Measurements from ENCODE around the gene FAM227B.

Gene FAM227B

DNA sequence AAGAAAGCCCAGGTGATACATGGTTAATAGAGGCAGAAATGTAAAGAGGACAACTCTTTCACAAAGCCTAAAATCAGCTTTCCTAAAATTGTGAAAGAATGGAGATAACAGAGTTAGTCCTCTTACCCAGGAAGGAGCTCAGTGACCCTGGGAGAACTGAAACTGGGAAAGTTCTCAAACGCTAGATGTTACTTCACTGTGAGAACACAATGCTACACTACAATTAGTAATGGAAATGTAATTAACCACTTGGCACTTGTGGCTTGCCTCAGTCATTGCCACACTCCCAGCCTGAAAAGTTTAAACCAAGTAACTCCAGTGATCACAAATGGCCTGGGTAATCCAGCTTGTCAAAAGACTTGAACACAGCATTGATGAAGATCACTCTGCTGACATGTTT is 300.3 kb downstream of the FAM227B start:
- Histone ChIP-seq H3K4me1 (ENCODE audit: insufficient read depth, low read length) (peaks cover 23% of the 10 kb centered on the region), H3K9me3 (ENCODE audit: control insufficient read depth, insufficient read depth, low read length) (no peaks in the 10 kb centered on the region), H3K36me3 (ENCODE audit: insufficient read depth, low read length) (no peaks in the 10 kb centered on the region; the same call in 1 of the 2 replicates), H3K9ac (ENCODE audit: low read depth, low read length) (no peak overlapping the region)

DNA sequence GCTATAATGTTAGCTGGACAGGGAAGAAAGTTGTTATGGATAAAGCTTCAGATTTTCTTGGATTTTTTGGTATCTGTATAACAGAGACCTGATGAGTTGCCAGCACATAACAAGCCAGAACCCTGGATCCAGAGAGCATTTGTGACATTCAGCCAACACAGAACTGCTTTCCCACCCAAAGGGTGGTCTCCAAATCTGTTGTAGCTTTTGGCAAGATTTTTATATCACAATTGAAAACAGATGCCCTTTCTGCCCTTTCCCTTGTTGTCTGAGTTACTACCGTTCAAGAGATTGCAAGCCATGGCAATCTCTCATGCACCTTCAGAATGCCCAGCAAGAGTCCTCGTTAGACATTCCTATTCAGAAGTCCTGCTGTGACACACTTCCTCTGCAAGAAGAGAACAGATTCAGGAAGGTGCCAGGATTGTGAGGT is 305.2 kb downstream of the FAM227B start:
- Histone ChIP-seq H3K9ac (ENCODE audit: low read depth, low read length) (no peak overlapping the region), H3K36me3 (ENCODE audit: insufficient read depth, low read length) (no peaks in the 10 kb centered on the region; the same call in 1 of the 2 replicates), H3K4me1 (ENCODE audit: insufficient read depth, low read length) (peaks cover 16% of the 10 kb centered on the region), H3K9me3 (ENCODE audit: control insufficient read depth, insufficient read depth, low read length) (no peaks in the 10 kb centered on the region)

DNA sequence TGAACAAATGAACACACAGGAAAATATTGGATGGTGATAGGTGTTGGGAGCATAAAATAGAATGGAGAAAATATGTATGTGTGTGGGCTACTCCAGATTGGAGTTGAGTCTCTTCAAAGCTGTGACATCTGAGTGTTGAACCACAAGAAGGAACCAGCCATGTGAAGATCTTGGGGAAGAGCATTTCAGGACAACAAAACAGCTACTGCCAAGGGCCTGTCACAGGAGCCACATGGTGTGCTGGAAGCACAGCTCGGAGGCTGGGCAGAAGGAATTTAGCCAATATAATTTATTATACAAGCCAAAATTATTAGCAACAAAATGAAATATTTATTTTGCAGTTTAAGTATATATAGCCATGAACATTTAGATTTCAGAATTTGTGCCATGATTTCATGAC is 305.9 kb downstream of the FAM227B start:
- Histone ChIP-seq H3K4me1 (ENCODE audit: insufficient read depth, low read length) (peaks cover 16% of the 10 kb centered on the region), H3K9me3 (ENCODE audit: control insufficient read depth, insufficient read depth, low read length) (no peaks in the 10 kb centered on the region), H3K9ac (ENCODE audit: low read depth, low read length) (no peak overlapping the region), H3K36me3 (ENCODE audit: insufficient read depth, low read length) (no peaks in the 10 kb centered on the region; the same call in 1 of the 2 replicates)

DNA sequence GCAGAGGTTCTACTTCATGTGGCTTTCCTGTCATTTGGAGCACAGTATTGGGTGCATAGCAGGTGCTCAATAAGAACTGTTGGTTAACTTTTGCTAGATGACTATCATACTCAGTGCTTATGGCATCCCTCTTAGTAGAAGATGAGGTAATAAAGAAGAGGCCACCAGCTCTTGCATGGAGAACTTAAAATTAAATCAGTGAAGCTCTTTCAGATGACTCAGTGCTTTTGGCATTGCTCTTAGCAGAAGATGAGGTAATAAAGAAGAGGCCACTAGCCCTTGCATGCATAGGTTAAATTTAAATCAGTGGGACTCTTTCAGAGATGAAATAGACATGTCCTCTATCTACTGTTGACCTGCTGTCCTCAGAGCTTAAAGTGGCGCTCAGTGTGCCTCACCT is 307.0 kb downstream of the FAM227B start:
- Histone ChIP-seq H3K4me1 (ENCODE audit: insufficient read depth, low read length) (peaks cover 16% of the 10 kb centered on the region), H3K9ac (ENCODE audit: low read depth, low read length) (no peak overlapping the region), H3K36me3 (ENCODE audit: insufficient read depth, low read length) (no peaks in the 10 kb centered on the region), H3K9me3 (ENCODE audit: control insufficient read depth, insufficient read depth, low read length) (no peaks in the 10 kb centered on the region)

DNA sequence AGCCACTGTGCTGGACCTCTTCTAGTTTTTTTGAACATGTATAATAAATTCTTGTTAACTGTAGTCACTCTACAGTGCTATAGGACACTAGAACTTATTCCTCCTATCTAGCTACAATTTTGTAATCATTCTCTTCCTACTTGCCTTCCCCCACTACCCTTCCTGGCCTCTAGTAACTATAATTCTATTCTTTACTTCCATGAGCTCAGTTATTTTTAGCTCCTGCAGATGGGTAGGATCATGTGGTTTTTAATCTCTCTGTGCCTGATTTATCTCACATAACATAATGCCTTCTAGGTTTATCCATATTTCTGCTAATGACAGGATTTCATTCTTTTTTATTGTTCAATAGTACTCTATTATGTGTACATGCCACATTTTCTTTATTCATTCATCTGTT is 310.7 kb downstream of the FAM227B start:
- Histone ChIP-seq H3K36me3 (ENCODE audit: insufficient read depth, low read length) (no peaks in the 10 kb centered on the region), H3K9ac (ENCODE audit: low read depth, low read length) (no peak overlapping the region), H3K9me3 (ENCODE audit: control insufficient read depth, insufficient read depth, low read length) (no peaks in the 10 kb centered on the region), H3K4me1 (ENCODE audit: insufficient read depth, low read length) (peaks cover 4% of the 10 kb centered on the region; the same call in 1 of the 2 replicates)

DNA sequence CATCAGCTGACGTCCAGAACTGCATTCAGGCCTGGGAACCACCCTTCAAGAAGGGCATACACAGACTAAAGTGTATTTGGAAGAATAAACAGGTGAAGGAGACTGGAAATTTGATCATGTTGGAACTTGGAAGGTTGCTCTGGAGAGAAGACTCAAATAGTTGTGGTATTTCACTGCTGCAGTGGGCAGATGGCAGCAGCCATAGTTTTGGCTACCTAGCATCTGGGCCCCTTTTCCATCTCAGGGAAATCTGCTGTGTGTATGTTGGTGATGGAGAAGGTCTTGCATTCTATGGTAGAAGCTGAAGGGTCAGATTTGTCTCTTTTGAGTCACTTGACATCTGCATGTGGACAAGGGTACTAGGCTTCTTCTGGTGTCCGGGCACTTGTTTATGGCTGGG is 311.9 kb downstream of the FAM227B start:
- no peaks in the 10 kb centered on the region for H3K4me1 ChIP-seq (ENCODE audit: insufficient read depth, low read length)
- H3K9ac ChIP-seq (ENCODE audit: low read depth, low read length), result no peak overlapping the region
- no peaks in the 10 kb centered on the region for H3K36me3 ChIP-seq (ENCODE audit: insufficient read depth, low read length)
- no peaks in the 10 kb centered on the region for H3K9me3 ChIP-seq (ENCODE audit: control insufficient read depth, insufficient read depth, low read length)

DNA sequence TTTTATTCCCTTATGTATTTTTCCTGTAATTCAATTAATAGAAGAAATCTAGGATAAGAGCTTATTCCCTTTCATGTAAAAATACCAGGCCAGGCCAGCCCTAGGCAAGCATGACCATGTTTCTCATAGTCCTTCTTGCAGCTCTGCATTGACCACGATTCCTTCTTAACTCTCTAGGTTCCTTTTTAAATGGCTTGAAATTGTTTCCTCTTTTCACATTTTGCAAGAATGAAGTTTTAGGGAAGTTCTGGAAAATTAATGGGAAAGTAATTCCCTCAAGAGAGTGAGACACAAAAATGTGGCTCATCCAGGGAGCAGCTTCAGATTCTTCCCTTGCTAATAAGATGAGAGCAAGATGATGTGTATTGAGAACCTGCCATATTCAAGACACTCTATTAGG is 314.1 kb downstream of the FAM227B start:
- Histone ChIP-seq H3K9me3 (ENCODE audit: control insufficient read depth, insufficient read depth, low read length) (no peaks in the 10 kb centered on the region), H3K4me1 (ENCODE audit: insufficient read depth, low read length) (no peaks in the 10 kb centered on the region), H3K36me3 (ENCODE audit: insufficient read depth, low read length) (no peaks in the 10 kb centered on the region), H3K9ac (ENCODE audit: low read depth, low read length) (no peak overlapping the region)

DNA sequence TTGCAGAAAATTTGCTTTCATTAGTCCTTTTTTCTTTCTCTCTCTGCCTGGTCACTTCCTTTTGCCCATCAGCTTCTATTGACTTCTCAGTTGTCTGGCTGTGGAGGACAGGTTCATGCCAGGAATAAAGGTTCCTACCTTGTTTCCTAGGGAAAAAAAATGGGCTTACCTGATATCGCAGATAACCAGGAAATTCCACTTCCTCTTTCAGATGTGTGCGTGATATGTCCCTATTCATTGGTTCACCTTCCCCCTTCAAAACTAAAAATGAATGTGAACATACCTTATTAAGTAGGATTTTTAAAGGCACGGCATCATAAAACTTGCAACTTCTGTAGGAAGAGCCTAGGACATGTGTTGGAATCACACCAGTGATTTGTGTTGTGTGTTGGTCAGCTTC is 317.6 kb downstream of the FAM227B start:
- H3K9ac ChIP-seq (ENCODE audit: low read depth, low read length), result no peak overlapping the region
- no peaks in the 10 kb centered on the region for H3K9me3 ChIP-seq (ENCODE audit: control insufficient read depth, insufficient read depth, low read length)
- H3K36me3 ChIP-seq (ENCODE audit: insufficient read depth, low read length), result no peaks in the 10 kb centered on the region
- H3K4me1 ChIP-seq (ENCODE audit: insufficient read depth, low read length), result no peaks in the 10 kb centered on the region

DNA sequence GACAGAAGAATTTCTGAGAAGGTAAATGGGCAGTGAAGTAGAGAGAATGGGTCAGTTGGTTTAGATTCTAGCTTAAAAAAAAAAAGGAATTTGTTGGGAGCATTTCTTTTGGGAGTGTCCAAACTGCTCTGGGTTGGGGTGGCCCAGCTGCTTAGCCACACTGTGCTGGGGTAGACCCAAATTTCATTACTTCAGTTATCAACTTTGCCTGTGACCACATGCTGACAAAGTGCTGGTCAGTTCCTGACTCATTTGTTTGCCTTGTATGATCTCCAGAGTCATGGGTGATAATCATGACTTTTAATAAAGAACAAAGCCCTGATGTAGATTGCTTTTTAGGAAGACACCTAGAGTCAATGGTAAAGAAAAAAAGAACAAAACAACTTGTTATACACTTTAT is 319.1 kb downstream of the FAM227B start:
- no peak overlapping the region for H3K9ac ChIP-seq (ENCODE audit: low read depth, low read length)

DNA sequence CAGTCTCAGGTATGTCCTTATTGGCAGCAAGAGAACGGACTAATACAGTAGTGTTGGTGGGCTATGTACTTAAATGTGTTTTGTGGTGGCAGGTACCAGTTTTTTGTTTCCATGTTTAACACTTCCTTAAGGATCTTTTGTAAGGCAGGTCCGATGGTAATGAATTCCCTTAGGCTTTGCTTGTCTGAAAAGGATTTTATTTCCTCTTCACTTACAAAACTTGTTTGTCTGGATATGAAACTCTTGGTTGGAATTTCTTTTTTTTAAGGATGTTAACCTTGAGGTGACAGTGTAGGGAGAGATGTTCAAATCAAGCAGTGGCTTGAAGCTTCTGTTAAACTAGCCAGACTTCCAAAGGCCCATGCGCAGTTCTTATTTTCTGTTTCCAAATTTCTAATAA is 319.8 kb downstream of the FAM227B start:
- Histone ChIP-seq H3K9me3 (ENCODE audit: control insufficient read depth, insufficient read depth, low read length) (no peaks in the 10 kb centered on the region), H3K36me3 (ENCODE audit: insufficient read depth, low read length) (no peaks in the 10 kb centered on the region), H3K4me1 (ENCODE audit: insufficient read depth, low read length) (no peaks in the 10 kb centered on the region), H3K9ac (ENCODE audit: low read depth, low read length) (no peak overlapping the region)

More for the DNA sequence above, 319.1 kb downstream of the FAM227B start:
- Histone ChIP-seq H3K36me3 (ENCODE audit: insufficient read depth, low read length) (no peaks in the 10 kb centered on the region), H3K9me3 (ENCODE audit: control insufficient read depth, insufficient read depth, low read length) (no peaks in the 10 kb centered on the region), H3K4me1 (ENCODE audit: insufficient read depth, low read length) (no peaks in the 10 kb centered on the region)

DNA sequence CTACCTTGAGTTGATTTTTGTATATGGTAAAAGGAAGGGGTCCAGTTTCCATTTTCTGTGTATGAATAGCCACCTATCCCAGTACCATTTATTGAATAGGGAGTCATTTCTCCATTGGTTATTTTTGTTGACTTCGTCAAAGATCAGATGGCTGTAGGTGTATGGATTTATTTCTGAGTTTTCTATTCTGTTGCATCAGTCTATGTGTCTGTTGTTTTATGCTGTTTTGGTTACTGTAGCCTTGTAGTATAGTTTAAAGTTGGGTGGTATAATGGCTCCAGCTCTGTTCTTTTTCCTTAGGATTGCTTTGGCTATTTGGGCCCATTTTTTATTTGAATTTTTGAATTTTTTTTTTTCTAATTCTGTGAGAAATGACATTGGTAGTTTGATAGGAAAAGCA is 323.0 kb downstream of the FAM227B start:
- H3K9ac ChIP-seq (ENCODE audit: low read depth, low read length), result no peak overlapping the region
- H3K9me3 ChIP-seq (ENCODE audit: control insufficient read depth, insufficient read depth, low read length), result no peaks in the 10 kb centered on the region
- no peaks in the 10 kb centered on the region for H3K4me1 ChIP-seq (ENCODE audit: insufficient read depth, low read length)
- no peaks in the 10 kb centered on the region for H3K36me3 ChIP-seq (ENCODE audit: insufficient read depth, low read length)

DNA sequence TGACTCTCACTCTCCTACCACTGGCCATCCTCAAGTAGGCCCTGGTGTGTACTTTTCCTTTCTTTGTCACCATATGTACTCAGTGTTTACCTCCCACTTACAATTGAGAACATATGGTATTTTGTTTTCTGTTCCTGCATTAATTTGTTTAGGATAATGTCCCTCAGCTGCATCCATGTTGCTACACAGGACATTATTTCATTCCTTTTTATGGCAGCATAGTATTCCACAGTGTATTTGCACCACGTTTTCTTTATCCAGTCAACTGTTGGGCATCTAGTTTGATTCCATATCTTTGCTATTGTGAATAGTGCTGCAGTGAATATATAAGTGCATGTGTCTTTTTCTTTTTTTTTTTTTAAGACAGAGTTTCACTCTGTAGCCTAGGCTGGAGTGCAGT is 324.4 kb downstream of the FAM227B start:
- Histone ChIP-seq H3K9me3 (ENCODE audit: control insufficient read depth, insufficient read depth, low read length) (no peaks in the 10 kb centered on the region), H3K4me1 (ENCODE audit: insufficient read depth, low read length) (peaks cover 3% of the 10 kb centered on the region; the same call in 1 of the 2 replicates), H3K9ac (ENCODE audit: low read depth, low read length) (no peak overlapping the region), H3K36me3 (ENCODE audit: insufficient read depth, low read length) (no peaks in the 10 kb centered on the region)

DNA sequence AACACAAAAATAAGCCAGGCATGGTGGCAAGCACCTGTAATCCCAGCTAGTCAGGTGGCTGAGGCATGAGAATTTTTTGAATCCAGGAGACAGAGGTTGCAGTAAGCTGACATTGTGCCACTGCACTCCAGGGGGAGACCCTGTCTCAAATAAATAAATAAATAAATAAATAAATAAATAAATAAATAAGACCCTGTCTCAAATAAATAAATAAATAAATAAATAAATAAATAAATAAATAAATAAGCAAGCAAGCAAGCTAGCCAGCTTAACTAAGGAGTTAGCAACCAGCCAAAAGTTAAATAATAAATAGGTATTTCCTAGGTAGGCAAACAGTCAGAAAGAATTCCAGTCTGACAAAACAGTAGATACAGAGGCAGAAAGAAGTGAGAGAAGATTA is 326.7 kb downstream of the FAM227B start:
- no peaks in the 10 kb centered on the region for H3K36me3 ChIP-seq (ENCODE audit: insufficient read depth, low read length)
- H3K4me1 ChIP-seq (ENCODE audit: insufficient read depth, low read length), result peaks cover 6% of the 10 kb centered on the region; the same call in 1 of the 2 replicates
- no peaks in the 10 kb centered on the region for H3K9me3 ChIP-seq (ENCODE audit: control insufficient read depth, insufficient read depth, low read length)
- no peak overlapping the region for H3K9ac ChIP-seq (ENCODE audit: low read depth, low read length)

DNA sequence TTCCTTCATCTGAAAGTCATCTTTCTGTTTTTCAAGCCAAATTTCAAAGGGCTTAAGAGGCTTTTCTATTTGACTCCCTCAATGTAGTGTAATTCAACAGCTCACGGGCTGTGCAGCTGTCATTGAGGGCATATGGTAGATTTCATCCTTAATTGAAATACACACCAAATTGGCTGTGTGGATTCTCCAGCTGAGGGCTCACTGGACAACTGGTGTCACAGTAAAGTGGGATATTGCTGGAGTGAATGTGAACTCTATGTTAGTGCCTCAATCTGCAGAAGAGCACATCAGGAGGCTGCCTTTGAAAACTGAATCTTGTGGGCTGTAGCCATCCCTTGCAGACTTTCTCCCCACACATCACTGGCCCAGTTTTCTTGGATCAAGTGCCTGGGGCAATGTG is 330.4 kb downstream of the FAM227B start:
- H3K36me3 ChIP-seq (ENCODE audit: insufficient read depth, low read length), result peaks cover 4% of the 10 kb centered on the region; the same call in 1 of the 2 replicates
- H3K9ac ChIP-seq (ENCODE audit: low read depth, low read length), result no peak overlapping the region
- peaks cover 6% of the 10 kb centered on the region; the same call in 1 of the 2 replicates for H3K4me1 ChIP-seq (ENCODE audit: insufficient read depth, low read length)
- no peaks in the 10 kb centered on the region for H3K9me3 ChIP-seq (ENCODE audit: control insufficient read depth, insufficient read depth, low read length)

DNA sequence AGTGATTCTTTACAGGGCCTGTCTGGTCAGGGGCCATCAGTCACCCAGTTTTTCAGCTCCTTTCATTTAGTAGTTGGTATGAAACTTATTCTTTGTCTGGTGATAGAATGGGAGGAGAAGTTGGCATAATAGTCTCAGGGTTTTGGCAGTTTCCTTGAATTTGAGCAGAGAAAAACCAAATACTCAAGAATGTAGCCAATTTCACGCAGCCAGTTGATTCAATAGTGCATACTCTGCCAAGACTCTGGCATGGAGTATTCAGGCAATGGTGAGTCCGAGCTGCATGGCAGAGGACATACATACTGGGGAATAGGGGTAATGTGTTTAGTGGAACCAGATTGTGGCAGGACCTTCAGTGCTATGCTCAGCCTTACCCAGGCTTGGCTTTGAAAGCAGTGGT is 332.2 kb downstream of the FAM227B start:
- Histone ChIP-seq H3K9me3 (ENCODE audit: control insufficient read depth, insufficient read depth, low read length) (no peaks in the 10 kb centered on the region), H3K9ac (ENCODE audit: low read depth, low read length) (no peak overlapping the region), H3K36me3 (ENCODE audit: insufficient read depth, low read length) (peaks cover 4% of the 10 kb centered on the region; the same call in 1 of the 2 replicates), H3K4me1 (ENCODE audit: insufficient read depth, low read length) (peaks cover 6% of the 10 kb centered on the region; the same call in 1 of the 2 replicates)

DNA sequence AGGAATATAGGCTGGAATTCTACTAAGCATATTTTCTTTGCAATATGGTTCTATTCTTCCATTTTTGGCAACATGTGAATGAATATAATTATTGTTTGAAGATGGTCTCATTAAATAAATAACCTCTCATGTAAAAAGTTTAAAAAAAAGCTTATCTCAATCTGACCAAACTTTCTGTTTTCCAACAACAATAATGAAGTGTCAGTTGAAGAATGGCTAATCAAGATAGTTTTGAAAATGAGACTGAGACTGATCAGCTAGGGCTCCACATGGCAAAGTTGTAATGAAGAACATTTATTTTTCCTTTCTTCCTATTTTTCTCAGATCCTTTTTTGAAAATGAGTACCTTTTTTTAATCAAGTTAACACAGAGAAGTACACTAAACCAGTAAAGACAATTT is 333.1 kb downstream of the FAM227B start:
- peaks cover 6% of the 10 kb centered on the region; the same call in 1 of the 2 replicates for H3K4me1 ChIP-seq (ENCODE audit: insufficient read depth, low read length)
- H3K9ac ChIP-seq (ENCODE audit: low read depth, low read length), result no peak overlapping the region
- no peaks in the 10 kb centered on the region for H3K9me3 ChIP-seq (ENCODE audit: control insufficient read depth, insufficient read depth, low read length)
- peaks cover 4% of the 10 kb centered on the region; the same call in 1 of the 2 replicates for H3K36me3 ChIP-seq (ENCODE audit: insufficient read depth, low read length)

All from ES-I3 (cell line).